SK-N-MC (cell line): ENCODE data around the gene MIDN.

Source experiments
- DNase-seq: peaks from one replicate; pipeline ENCODE4 v3.0.0-alpha.2; 2011; ENCODE audit warnings: low read depth, low spot score
- H3K27ac ChIP-seq: fragments of 200-600 bp; sonication (generic); 2 replicates; pipeline ENCODE4 v1.5.1; 2016; ENCODE audit warnings: mixed run types
- H3K36me3 ChIP-seq: fragments of 200-600 bp; sonication (generic); 2 replicates; pipeline ENCODE4 v1.6.1; 2017; ENCODE audit warnings: antibody characterized with exemption, low read length, mixed read lengths; ENCODE audit not compliant: insufficient read depth
- H3K4me3 ChIP-seq: fragments of 200-600 bp; sonication (generic); 2 replicates; pipeline ENCODE4 v1.5.1; 2016
- H3K9ac ChIP-seq: fragments of 200-600 bp; sonication (generic); 2 replicates; pipeline ENCODE4 v1.8.0; 2017; ENCODE audit warnings: mixed run types, mixed read lengths; ENCODE audit not compliant: insufficient read length
- H3K9me3 ChIP-seq: fragments of 200-600 bp; sonication (generic); 2 replicates; pipeline ENCODE4 v1.6.1; 2017; ENCODE audit warnings: low read depth, mild to moderate bottlenecking, antibody characterized with exemption, low read length, moderate library complexity, mixed read lengths
- EZH2 ChIP-seq: fragments of 200-600 bp; sonication (generic); IDR thresholded peaks from one replicate; pipeline ENCODE4 v1.6.1; 2017; ENCODE audit warnings: antibody characterized with exemption
- FOXP2 ChIP-seq: optimal IDR thresholded peaks from 2 replicates; pipeline ENCODE3; 2011; ENCODE audit warnings: mild to moderate bottlenecking, moderate library complexity; ENCODE audit not compliant: insufficient read depth; ENCODE audit errors: extremely low read length, control extremely low read depth
- POLR2AphosphoS5 ChIP-seq: IDR thresholded peaks from 2 replicates; pipeline ENCODE4 v1.6.1; 2012; ENCODE audit warnings: mild to moderate bottlenecking, low read depth, low read length, borderline replicate concordance

The MIDN gene

DNA sequence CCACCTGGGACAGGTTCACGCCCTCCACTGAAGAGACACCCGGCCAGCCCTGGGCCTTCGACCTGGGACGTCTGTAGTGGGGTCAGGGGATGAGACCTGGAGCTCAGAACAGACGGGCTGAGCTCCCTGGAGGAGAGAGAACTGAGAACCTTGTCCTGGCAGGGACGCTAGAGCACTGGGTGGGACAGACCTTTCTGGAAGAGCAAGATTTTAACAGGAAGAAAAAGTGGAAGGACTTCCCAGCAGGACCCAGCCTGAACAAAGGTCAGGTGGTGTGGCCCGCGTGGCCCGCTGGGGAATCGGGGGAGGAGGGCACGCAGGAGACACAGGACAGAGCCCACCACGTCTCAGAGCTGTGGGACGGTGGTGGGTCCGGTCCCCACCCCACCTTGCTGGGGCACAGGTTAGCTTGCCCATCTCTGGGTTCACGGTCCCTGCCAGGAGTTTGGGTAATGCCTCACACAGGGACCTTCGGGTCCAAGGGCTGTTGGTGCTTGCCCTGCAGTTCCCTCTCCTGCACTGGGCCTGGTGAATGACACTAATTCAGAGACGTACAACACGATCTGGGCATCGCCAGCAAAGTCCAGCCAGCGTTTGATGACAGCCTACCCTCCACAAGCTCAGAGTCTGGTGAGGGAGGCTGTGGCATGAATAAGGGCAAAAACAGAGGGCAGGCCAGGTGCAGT is 36.1 kb downstream of the MIDN start:
- TF ChIP-seq EZH2 (no peak), FOXP2 (no peak), POLR2AphosphoS5 (no peak)
- H3K27ac ChIP-seq: no peak overlapping the region
- DNase-seq: no peak
- no peaks in the 10 kb centered on the region for H3K36me3 ChIP-seq
- no peak overlapping the region for H3K9ac ChIP-seq
- no peak overlapping the region for H3K4me3 ChIP-seq
- no peaks in the 10 kb centered on the region for H3K9me3 ChIP-seq

DNA sequence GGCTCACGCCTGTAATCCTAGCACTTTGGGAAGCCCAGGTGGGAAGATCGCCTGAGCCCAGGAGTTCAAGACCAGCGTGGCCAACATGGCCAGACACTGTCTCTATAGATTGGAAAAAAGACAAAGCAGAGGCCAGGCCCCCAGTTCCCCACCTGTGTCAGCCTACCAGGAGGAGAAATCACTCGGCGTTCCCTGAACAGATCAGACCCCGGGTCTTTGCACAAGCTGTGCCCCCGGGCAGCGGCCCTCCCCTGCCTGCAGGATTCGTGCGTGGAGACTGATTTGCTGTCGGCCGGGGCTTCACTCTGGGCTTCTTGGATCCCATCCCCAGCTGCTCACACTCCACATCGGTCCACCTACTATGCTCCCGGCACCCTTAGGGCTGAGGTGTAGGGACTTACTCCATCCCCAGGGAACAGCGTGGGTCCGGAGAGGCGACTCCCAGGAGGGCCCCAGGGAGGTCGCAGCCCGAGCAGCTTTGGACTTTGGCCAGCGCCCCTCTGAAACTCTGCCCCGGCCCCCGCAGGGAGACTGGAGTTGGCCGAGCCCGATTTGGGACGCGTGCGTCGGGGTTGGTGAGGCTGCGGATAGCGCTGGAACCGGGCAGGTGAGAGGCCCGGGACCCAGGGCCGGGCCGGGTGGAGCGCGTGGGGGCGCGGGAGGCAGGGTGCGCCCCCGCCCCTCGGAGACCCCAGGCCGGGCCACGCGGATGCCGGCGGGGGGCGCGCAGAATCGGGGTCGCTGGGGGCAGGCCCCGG is 36.8 kb downstream of the MIDN start:
- peak; percentile 46 for TF ChIP-seq EZH2
- no peak for TF ChIP-seq FOXP2
- Histone ChIP-seq H3K9ac (no peak overlapping the region), H3K27ac (no peak overlapping the region), H3K36me3 (no peaks in the 10 kb centered on the region), H3K4me3 (no peak overlapping the region), H3K9me3 (no peaks in the 10 kb centered on the region)
- DNase-seq: no peak

DNA sequence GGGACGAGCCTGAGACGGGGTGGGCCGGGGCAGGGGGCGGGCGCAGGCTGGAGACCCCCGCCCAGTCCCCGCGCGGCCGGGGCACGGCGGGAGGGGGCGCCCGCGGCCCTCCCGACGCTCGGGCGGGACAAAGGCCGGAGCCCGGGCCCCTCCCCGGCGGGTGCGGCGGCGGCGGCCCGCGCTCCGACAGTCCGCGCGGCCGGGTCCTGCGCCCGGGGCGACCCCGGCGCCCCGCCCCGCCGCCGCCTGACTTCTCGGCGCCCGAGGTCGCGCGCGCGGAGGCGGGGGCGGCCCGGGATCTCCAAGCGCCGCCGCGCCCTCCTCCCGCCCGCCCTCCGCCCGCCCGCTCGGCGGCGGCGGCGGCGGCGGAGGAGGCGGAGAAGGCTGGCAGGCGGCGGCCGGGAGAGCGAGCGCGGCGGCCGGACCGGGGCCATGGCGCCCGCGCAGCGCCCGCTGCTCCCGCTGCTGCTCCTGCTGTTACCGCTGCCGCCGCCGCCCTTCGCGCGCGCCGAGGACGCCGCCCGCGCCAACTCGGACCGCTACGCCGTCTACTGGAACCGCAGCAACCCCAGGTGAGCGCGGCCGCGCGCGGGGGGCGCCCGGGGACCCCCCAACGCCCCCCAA is 37.5 kb downstream of the MIDN start, which contains the start of gene EFNA2:
Gene EFNA2 (plus strand): TSS at position 137 of the 624 bp plus-strand sequence. CDS start 296 bp downstream, at position 433.
- Histone ChIP-seq H3K9ac (no peak within 1 kb of the TSS), H3K27ac (no peak within 1 kb of the TSS), H3K4me3 (peak within 1 kb of the TSS; percentile 36; the same call in 1 of the 2 replicates), H3K9me3 (no peaks in the 10 kb centered on the region), H3K36me3 (no peaks in the 10 kb centered on the region)
- no peak for DNase-seq
- TF ChIP-seq FOXP2 (no peak), EZH2 (no peak), POLR2AphosphoS5 (no peak)

DNA sequence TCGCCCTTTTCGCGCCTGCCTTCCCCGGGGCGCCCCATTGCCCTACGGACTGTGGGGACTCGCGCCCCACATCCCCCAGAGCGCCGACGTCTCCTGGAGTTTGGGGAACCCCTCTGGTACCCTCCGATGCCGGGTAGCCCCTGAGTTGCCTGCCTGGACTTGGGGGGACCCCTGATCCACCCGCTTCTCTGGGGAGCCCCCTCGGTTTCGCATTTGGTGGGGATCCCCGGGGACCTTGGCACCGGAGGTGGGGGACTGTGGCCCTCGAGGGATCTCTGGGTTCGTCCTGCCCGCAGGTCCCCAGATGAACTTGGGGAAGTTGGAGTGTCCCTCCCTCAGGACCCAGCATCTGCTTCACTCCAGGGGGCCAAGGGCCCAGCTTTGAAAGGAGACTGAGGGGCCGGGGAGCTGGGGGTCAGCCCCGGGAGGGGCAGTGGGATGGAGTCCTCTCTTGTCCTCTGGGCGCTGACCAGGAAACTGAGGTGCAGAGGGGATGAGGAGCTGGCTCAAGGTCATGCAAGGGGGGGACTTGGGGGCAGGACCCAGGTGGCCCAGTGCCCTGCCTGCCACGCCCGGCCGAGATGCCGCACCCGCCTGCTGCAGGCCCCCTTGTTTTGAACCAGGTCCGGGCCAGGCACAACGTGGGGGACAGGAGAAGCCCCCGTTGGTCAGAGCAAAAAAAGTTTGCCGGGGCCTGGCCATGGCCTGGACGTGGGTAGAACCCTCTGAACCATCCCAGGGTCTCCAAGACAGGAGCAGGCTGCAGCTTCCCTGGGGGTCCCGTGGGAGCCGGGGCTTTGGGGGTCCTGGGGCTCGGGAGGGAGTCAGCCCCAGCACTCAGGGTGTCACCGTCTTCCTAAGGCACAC is 38.3 kb downstream of the MIDN start:
- no peak for DNase-seq
- H3K9ac ChIP-seq: no peak overlapping the region
- no peaks in the 10 kb centered on the region for H3K36me3 ChIP-seq
- H3K9me3 ChIP-seq: no peaks in the 10 kb centered on the region
- no peak for TF ChIP-seq EZH2
- TF ChIP-seq POLR2AphosphoS5: no peak
- H3K4me3 ChIP-seq: peak overlapping the region; percentile 36; the same call in 1 of the 2 replicates
- H3K27ac ChIP-seq: no peak overlapping the region

DNA sequence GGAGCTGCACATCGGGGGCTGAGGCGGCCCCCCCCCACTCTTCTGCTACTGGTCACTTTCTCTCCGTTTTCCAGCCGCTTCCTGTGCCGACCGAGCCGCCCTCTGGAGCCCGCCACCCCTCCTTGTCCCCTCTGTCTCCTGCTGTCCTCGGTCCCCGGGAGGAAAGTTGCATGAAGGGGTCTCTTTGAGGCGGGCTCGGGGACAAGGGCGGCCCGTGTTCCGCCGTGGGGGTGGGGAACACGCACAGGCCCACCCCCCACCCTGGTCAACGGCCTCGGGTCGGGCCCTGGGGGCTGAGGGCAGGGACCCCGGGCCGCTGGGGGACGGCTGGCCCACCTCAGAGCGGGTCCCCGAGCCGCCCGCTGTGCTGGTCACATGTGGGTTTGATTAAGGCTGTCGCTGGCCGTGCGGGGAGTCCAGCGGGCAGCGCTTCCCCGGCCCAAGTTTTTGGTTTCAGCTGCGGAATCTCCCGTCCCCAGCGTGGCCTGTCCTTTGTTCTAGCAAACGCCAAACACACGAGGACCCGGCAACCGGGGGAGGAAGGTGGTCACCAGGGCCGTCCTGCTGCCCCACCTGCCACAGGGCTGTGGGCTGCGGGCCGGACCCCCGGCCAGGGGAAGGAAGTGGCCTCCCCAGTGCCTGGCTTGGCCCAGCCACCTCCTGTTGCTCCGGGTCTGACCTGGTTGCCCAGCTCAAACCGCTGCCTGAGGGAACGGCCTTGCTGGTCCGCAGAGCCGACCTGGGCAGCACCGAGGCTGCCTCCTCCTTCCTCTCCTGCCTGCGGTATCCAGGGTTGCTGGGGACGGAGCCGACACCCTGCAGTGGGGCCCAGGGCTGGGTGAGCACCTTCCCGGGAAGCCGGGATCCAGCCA is 39.2 kb downstream of the MIDN start:
- TF ChIP-seq FOXP2: no peak
- TF ChIP-seq EZH2: no peak
- TF ChIP-seq POLR2AphosphoS5: no peak
- Histone ChIP-seq H3K9ac (no peak overlapping the region), H3K36me3 (no peaks in the 10 kb centered on the region), H3K9me3 (no peaks in the 10 kb centered on the region), H3K27ac (no peak overlapping the region), H3K4me3 (no peak overlapping the region)
- no peak for DNase-seq

DNA sequence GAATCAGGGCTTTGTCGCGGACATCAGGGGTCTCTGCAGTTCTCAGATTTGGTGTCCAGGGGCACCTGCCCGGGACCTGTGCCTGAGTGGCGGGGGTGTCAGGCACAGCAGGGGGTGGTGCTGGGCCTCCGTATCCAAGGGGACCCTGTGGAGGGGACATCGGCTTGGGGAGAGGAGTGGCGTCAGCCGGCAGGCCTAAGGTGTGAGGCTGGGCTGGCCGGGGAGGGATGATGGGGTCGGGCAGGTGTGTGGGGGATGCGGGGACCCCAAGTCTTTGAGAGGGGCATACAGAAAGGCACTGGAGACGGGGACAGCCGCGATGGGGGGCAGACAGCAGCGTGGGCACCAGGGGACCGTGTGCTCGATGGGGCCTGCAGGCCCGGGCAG is 39.8 kb downstream of the MIDN start:
- H3K27ac ChIP-seq: no peak overlapping the region
- H3K4me3 ChIP-seq: no peak overlapping the region
- TF ChIP-seq FOXP2: no peak
- no peaks in the 10 kb centered on the region for H3K36me3 ChIP-seq
- no peaks in the 10 kb centered on the region for H3K9me3 ChIP-seq
- DNase-seq: no peak
- no peak overlapping the region for H3K9ac ChIP-seq

DNA sequence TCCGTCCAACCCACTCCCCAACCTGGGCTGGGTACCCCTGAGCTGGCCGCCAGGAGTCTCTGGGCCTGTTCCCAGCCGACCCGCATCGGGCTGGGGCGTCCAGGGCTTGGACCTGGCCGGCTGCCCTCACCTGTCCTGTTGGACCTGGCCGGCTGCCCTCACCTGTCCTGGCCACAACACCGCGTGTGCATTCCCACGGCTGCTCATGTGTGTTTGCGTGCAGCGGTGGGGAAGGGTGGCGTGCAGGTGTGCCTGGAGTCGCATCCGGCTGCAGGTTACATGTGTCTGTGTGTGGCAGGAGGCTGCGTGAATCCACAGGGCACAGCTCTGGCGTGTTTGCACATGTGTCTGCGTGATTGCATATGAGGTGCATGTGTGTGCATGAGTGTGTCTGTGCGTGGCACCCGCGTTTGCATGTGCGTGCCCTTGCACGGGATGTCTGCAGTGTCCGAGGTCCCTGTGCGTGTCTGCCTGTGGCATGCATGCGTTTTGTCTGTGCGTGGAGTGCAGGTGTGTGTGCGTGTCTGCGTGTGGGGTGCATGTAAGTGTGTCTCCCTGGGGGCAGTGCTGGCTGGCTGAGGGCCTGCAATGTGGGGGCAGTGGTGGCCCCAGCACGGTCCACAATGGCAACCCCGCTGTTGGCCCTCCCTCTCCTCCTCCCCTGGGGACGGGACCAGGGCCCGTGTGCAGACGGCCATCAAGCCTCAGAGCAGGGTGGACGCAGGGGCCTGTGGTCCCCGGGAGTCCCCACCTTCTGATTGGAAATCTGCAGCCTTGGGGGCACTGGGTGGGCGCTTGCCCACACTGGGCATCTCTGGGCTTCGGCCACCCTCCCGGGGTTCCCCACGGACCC is 40.7 kb downstream of the MIDN start:
- H3K36me3 ChIP-seq: no peaks in the 10 kb centered on the region
- H3K27ac ChIP-seq: no peak overlapping the region
- no peaks in the 10 kb centered on the region for H3K9me3 ChIP-seq
- TF ChIP-seq FOXP2: no peak
- no peak for TF ChIP-seq POLR2AphosphoS5
- TF ChIP-seq EZH2: no peak
- no peak overlapping the region for H3K9ac ChIP-seq
- DNase-seq: no peak
- no peak overlapping the region for H3K4me3 ChIP-seq
